Activated T-helper 1 cell treated with anti-CD3 and anti-CD28 coated beads, Interleukin-2, amount 50 U/mL, for 16 hours (primary cell): ENCODE data around the gene PRICKLE2.
"Not testable (repeated sequence)": the region's sequence is repeated elsewhere in the genome, so short reads cannot be mapped to it uniquely, and the experiment has no call there.

Experiments
- DNase-seq, 2 donors: peaks; one replicate each; pipeline ENCODE4 v3.0.0-alpha.2; 2020; ENCODE audit warnings: low read depth in 1 of 2, low spot score in 1 of 2

The PRICKLE2 gene

DNA sequence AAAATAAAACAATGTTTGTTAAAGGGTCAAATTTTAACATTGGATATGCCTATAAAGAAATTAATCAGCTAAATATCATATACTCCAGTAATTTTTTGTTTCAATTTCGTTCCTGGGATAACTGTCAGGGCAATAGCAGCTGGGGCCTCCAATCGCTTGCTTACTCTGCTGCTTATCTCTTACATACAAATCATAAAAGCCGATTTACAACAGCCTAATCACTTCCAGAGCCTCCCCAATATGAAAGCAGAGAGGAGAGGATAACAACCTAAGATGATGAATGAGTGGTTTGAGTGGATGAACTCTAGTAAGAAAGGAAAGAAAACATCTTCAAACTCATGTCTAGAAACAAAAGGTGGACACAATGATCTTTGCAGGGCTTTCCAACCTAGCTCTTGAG, 121.3 kb downstream of the PRICKLE2 start:
- DNase-seq, result no peak

DNA sequence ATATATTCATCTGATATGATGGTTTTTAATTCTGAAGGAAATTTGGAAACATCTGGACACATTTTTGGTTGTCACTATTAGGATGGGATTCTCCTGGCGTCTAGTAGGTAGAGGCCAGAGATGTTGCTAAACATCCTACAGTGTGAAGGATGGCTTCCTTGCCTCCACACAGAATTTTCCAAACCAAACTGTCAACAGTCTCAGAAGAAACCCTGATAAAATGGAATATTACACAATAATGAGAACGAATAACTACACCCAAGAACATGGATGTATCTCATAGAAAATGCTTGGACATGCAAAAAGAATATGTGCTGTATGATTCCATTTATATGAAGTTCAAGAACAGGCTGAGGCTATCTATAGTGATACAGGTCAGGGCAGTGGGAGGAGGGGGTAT, 122.1 kb downstream of the PRICKLE2 start:
- DNase-seq, result no peak

GRCh38 chr3:64102147-64102546, 123.1 kb downstream of the PRICKLE2 start:
- DNase-seq, result no peak

GRCh38 chr3:64099316-64099715, 126.0 kb downstream of the PRICKLE2 start:
- DNase-seq, result no peak

DNA sequence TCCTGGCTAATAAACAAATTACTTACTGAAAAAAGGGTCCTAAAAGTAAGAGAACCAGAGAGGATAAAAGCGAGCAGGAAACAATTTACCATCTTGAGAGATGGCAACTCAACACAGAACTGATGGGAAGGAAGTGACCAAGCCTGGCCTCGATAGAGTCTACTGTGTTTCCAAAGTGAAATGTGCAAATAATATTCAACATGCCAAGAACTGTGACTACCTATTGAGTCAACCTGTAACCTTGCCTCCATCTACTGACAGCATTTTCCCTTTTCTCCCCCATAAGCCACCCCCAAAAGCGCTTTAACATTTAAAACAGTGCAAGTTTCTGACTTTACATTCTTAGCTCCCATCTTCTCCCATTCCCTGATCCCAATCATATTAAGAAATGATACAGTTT, 126.6 kb downstream of the PRICKLE2 start:
- no peak for DNase-seq

- DNase-seq, result no peak
These were observed 127.3 kb downstream of the PRICKLE2 start for GRCh38 chr3:64097920-64098319.

DNA sequence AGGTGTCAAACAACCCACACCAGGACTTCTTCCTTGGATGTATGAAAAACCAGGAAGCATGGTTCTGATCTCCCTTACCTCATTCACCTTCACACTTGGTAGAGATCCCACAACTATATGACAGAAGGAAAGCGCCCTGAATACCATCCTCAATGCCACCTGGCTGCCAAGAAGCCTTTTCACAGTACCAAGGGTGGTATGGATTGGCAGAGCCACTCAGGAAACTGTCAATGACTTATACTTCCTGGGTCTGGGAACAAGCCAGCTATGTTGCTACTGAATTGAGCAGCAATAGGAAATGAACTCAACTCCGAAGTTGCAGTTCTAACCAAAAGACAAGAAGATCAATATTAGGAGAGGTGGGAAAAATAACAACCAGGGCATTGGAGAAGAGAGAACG, 129.5 kb downstream of the PRICKLE2 start:
- DNase-seq, result no peak

DNA sequence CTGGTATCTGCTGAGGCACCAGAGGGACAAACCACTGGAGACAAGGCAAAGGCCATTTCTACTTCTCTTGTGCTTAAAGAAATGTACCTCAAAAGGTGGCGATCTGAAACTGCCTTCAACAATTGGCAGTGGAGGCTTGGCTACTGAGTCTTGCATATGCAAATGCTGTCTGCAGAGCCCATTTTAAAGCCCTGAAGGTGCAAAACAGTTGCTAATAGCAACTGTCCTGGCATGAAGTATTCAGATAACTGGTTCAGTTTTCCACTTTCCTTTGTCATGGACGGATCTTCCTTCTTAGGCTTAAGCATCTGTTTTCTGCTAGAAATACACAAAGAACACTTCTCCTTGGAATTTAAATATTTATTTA, 130.6 kb downstream of the PRICKLE2 start:
- DNase-seq, result no peak

GRCh38 chr3:64093825-64094712, 131.2 kb downstream of the PRICKLE2 start:
- no peak for DNase-seq

DNA sequence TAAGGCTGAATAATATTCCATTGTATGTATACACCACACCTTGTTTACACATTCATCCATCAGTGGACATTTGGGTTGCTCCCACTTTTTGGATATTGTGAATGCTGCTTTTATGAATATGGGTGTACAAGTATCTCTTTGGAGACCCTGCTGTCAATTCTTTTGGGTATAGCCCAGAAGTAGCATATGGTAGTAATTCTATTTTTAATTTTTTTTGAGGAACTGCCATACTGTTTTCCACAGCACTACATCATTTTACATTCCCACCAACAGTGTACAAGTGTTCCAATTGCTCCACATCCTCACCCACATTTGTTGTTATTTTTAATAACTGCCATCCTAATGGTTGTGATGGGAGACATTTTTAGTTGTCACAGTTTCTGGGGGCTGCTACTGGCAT, 132.1 kb downstream of the PRICKLE2 start:
- DNase-seq, result no peak

GRCh38 chr3:64091501-64091900, 133.8 kb downstream of the PRICKLE2 start:
- DNase-seq, result no peak

DNA sequence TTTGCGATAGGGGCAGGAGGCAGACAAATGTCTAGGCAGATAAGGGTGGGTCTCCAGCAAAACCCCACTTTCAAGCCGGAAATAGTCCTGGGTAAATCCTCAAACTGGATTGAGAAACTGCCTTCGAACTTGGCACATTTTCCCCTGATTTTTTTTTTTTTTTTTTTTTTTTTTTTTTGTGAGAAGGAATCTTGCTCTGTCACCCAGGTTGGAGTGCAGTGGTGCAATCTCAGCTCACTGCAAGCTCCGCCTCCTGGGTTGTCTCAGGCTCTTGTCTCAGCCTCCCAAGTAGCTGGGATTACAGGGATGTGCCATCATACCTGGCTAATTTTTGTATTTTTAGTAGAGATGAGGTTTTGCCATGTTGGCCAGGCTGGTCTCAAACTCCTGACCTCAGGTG, 135.9 kb downstream of the PRICKLE2 start:
- DNase-seq, result not testable (repeated sequence)

DNA sequence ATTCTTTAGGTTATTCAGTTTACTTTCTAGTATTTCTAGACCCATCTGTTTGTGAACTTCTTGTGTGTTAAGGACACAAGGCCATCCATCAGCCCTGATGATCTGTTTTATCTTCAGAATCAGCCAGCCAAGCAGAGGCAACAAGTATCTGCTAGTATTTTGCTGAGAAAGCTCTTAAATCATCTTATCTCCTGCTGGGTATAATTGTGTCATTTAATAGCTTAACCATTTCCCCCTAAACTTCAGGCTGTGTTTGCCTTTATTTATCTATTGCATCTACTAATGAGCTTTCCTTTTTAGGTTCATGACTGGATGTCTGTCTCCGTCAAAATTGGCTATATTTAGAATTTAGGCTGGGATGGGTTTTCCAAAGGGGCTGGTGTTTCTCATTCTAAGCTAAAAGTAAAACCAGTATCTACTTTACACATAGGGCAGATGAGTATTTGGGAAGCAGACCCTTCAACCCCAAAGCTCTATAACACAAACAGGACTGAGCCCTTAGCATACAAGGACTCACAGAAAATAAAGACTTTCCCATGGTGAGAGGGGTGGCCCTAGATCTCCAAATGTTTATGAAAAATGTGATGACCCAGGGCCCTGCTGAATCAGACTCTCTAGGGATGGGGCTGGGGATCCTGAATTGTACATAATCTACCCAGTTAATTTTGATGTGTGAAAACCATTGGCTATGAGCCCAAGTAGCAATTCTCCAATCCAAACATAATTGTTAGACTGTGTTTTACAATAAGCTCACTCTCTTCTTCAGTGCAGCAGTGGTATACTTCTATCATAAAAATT, 136.7 kb downstream of the PRICKLE2 start:
- DNase-seq, result no peak

GRCh38 chr3:64086479-64087252, 138.6 kb downstream of the PRICKLE2 start:
- DNase-seq, result no peak

DNA sequence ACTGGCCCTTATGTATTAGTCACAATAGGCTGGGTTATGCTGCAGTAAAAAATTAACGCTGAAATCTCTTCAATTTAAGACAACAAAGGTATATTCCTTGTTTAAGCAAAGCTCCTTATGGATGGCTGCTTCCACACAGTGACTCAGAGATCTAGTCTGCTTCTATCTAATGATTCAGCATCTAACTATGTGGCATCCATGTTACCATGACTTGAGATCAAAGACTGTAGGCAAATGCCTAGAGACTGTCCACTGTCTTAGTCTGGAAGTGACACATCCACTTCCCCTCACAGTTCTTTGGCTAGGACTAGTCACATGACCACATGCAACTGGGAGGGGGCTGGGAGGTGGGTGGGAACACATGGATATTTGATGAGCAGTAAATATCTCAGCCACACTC, 140.6 kb downstream of the PRICKLE2 start:
- no peak for DNase-seq

DNA sequence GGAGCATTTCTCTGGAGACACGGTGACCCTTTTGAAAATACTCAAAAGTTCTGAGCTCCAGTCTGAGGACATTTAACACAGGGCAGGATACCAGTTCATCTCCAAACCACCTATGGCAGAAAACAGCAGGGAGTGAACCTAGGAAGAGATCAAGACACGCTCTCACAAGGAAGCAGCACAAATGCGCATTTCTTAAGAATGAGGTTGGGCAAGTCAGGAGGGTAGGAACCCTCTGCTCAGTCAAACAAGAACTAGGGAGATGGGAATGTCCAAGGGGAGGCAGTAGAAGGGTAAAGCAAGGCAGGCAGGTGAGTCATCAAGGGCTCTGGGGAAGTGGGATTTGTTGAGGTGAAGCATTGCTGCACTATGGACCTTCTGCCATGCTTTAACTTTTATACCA, 141.7 kb downstream of the PRICKLE2 start:
- DNase-seq, result no peak

DNA sequence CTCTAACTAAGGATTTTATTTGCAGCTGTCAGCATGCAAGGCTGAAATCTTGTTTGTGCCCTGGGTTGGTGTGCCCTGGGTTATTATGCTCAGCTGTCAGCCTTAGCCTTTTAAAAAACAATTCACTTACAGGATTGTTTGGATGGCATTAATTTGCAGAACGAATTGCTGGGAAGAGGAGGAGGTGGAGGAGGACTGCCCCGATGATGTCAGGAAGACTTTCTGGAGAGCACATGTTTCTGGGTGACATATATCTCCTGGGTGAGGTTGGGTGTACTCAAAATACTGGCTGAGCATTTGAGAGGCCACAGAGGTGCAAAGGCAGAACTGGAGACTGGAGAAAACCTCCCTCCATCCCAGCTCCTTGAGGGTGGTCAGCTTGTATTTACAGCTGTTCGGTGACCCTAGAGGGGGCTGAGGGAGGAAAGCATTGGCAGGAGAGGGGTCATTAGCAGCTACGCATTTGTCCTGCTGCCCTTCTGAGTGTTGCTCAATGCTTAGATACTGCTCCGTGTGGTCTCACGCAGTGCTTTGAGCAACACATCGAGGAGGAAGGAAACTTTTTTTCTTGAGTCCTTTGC, 142.2 kb downstream of the PRICKLE2 start:
- no peak for DNase-seq

DNA sequence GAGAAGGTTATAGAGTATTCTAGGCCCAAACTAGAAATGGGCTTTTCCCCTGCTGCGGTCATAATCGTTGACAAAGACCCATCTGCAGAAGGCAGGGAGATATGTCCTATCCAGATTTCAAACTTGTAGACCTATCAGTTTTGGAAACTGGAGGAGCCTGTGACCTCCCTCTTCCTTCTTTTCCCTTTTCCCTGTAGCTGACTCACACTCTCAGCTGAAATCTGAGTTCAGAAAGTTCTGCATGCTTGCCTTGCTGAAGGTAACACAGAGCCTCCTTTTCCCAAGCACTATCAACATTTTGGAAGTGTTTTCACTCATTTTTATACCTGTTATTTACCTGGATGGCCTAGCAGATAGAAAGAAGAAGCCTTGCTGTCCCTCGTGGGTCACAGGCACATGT, 142.9 kb downstream of the PRICKLE2 start:
- no peak for DNase-seq

- DNase-seq, result no peak
These were observed 144.0 kb downstream of the PRICKLE2 start for GRCh38 chr3:64081235-64081630.

- no peak for DNase-seq
These were observed 144.5 kb downstream of the PRICKLE2 start for GRCh38 chr3:64080616-64081234.
